ENCODE data around the gene CLIC4. TPM values are rescaled to one million over a fixed set of nuclear protein-coding genes. Genes with fewer than 3 reads are reported as not detected.

CLIC4 gene
- total and polyA plus RNA-seq, 2 experiments from 2014 or later = 92.5 to 308 TPM

DNA sequence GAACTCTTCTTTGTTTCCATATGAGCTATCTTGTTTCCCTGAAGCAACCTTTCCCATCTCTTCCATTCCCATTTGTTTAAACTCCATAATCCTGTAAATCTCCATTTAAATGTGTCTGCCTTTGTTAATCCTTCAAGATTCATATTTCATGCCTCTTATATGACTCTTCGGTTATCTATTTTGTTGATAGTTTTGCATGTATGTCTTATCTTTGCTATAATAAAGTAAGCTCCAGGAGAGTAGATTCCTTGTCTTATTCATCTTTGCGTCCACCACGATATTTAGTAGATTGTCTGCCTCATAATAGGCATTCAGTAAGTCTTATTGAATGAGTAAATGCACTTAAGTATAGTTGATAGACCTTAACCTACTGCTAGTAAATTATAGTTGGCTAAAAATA is 18.4 kb downstream of the CLIC4 start:
- Histone ChIP-seq H3K79me2 (replicated peaks; ENCODE audit: insufficient read depth) (peaks cover 100% of the 10 kb centered on the region), H2AFZ (no peak overlapping the region), H3K36me3 (ENCODE audit: insufficient read depth) (no peaks in the 10 kb centered on the region), H3K4me3 (no peak overlapping the region), H3K27ac (ENCODE audit: low read depth) (no peak overlapping the region), H4K20me1 (replicated peaks; ENCODE audit: insufficient read depth) (peaks cover 69% of the 10 kb centered on the region), H3K9me2 (ENCODE audit: insufficient read depth) (no peaks in the 10 kb centered on the region), H3K4me1 (ENCODE audit: insufficient read depth) (peaks cover 27% of the 10 kb centered on the region), H3K4me2 (no peak overlapping the region), H3K27me3 (ENCODE audit: insufficient read depth) (no peaks in the 10 kb centered on the region), H3F3A (replicated peaks; ENCODE audit: low read depth) (no peaks in the 10 kb centered on the region; the same call in 1 of the 2 replicates)
- Mint-ChIP-seq H3K4me1 (peaks cover 10% of the 10 kb centered on the region), H3K4me3 (no peak overlapping the region), H3K27ac (no peak overlapping the region), H3K9me3 (no peaks in the 10 kb centered on the region), H3K36me3 (ENCODE audit: low read depth) (peaks cover 10% of the 10 kb centered on the region; the same call in 2 of the 3 replicates), H3K27me3 (ENCODE audit: insufficient read depth, low read depth, poor library complexity) (no peaks in the 10 kb centered on the region)
- TF ChIP-seq ZNF331 (CRISPR knock-in tag; IDR thresholded peaks at IDR 0.05; ENCODE audit: low read depth) = no peak
- TF ChIP-seq EZH2phosphoT487 (IDR thresholded peaks at IDR 0.05; ENCODE audit: unreplicated experiment) = no peak
- TF ChIP-seq ZNF114 (CRISPR knock-in tag; IDR thresholded peaks at IDR 0.05) = no peak
- TF ChIP-seq NANOG (IDR thresholded peaks at IDR 0.05; ENCODE audit: borderline replicate concordance) = no peak
- TF ChIP-seq CREB1 (CRISPR knock-in tag; IDR thresholded peaks at IDR 0.05; ENCODE audit: low read depth) = no peak
- TF ChIP-seq EZH2 (IDR thresholded peaks at IDR 0.05; ENCODE audit: low read depth, unreplicated experiment) = no peak
- no peak for TF ChIP-seq POLR2AphosphoS5 (IDR thresholded peaks at IDR 0.05; ENCODE audit: low read depth)
- no peak for TF ChIP-seq JUNB (IDR thresholded peaks at IDR 0.05; ENCODE audit: unreplicated experiment)
- TF ChIP-seq, protein P1, sequence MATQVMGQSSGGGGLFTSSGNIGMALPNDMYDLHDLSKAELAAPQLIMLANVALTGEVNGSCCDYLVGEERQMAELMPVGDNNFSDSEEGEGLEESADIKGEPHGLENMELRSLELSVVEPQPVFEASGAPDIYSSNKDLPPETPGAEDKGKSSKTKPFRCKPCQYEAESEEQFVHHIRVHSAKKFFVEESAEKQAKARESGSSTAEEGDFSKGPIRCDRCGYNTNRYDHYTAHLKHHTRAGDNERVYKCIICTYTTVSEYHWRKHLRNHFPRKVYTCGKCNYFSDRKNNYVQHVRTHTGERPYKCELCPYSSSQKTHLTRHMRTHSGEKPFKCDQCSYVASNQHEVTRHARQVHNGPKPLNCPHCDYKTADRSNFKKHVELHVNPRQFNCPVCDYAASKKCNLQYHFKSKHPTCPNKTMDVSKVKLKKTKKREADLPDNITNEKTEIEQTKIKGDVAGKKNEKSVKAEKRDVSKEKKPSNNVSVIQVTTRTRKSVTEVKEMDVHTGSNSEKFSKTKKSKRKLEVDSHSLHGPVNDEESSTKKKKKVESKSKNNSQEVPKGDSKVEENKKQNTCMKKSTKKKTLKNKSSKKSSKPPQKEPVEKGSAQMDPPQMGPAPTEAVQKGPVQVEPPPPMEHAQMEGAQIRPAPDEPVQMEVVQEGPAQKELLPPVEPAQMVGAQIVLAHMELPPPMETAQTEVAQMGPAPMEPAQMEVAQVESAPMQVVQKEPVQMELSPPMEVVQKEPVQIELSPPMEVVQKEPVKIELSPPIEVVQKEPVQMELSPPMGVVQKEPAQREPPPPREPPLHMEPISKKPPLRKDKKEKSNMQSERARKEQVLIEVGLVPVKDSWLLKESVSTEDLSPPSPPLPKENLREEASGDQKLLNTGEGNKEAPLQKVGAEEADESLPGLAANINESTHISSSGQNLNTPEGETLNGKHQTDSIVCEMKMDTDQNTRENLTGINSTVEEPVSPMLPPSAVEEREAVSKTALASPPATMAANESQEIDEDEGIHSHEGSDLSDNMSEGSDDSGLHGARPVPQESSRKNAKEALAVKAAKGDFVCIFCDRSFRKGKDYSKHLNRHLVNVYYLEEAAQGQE (IDR thresholded peaks at IDR 0.05; ENCODE audit: unreplicated experiment) = no peak
- TF ChIP-seq CTCF (conservative IDR thresholded peaks at IDR 0.05; ENCODE audit: low read depth in 2 of 2) = no peak
- TF ChIP-seq ZNF462 (CRISPR knock-in tag; IDR thresholded peaks at IDR 0.05) = no peak
- TF ChIP-seq, protein P2, sequence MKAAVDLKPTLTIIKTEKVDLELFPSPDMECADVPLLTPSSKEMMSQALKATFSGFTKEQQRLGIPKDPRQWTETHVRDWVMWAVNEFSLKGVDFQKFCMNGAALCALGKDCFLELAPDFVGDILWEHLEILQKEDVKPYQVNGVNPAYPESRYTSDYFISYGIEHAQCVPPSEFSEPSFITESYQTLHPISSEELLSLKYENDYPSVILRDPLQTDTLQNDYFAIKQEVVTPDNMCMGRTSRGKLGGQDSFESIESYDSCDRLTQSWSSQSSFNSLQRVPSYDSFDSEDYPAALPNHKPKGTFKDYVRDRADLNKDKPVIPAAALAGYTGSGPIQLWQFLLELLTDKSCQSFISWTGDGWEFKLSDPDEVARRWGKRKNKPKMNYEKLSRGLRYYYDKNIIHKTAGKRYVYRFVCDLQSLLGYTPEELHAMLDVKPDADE (IDR thresholded peaks at IDR 0.05) = no peak
- TF ChIP-seq STAT1 (IDR thresholded peaks at IDR 0.05; ENCODE audit: unreplicated experiment) = no peak
- ATAC-seq = no peak
- DNase-seq (ENCODE audit: low spot score) = no peak

Measured in GM23338 (cell line).